Measurements from ENCODE around the gene GPR4.

The GPR4 gene

GRCh38 chr19:45597425-45598111, 4.4 kb downstream of the GPR4 start:
- WGBS, 2 donors (ENCODE audit: extremely low coverage in 2 of 2, insufficient read length in 2 of 2, insufficient replicate concordance in 1 of 2) = no CpG with 5 or more reads among the region's 5 CpGs
- Histone ChIP-seq H3K79me1 (ENCODE audit: low read depth, low read length) (no peaks in the 10 kb centered on the region), H2AFZ (ENCODE audit: low read length) (peak overlapping the region; percentile 82), H3K4ac (ENCODE audit: low read length) (no peak overlapping the region), H3K27me3 (ENCODE audit: control insufficient read depth in 3 of 3, insufficient read depth in 3 of 3, low read depth in 1 of 3, low read length in 3 of 3) (peaks cover 32 to 68% (median 63%) of the 10 kb centered on the region in 3 experiments), H2BK12ac (ENCODE audit: low read length) (no peak overlapping the region), H3K27ac (replicated peaks; ENCODE audit: low read length) (no peak overlapping the region), H3K9me3 (replicated peaks in 1 of 2; ENCODE audit: control insufficient read depth in 2 of 2, insufficient read depth in 1 of 2, low read depth in 1 of 2, low read length in 2 of 2) (peaks cover 0 to 1% of the 10 kb centered on the region in 2 donors), H2BK5ac (ENCODE audit: low read length) (no peak overlapping the region), H3K36me3 (replicated peaks in 1 of 2; ENCODE audit: control insufficient read depth in 2 of 2, insufficient read depth in 2 of 2, low read length in 2 of 2) (no peaks in the 10 kb centered on the region), H2AK5ac (ENCODE audit: low read depth, low read length) (no peak overlapping the region), H4K8ac (ENCODE audit: low read depth, low read length) (no peak overlapping the region), H3K4me3 (ENCODE audit: low read length in 2 of 2) (no peak overlapping the region), H2BK120ac (ENCODE audit: low read depth, low read length) (no peak overlapping the region), H3K18ac (ENCODE audit: low read length) (no peak overlapping the region), H3K14ac (ENCODE audit: low read length) (no peak overlapping the region), H3K9ac (ENCODE audit: low read depth, low read length, poor library complexity) (peak overlapping the region; percentile 66), H4K91ac (ENCODE audit: low read depth, low read length, poor library complexity) (no peak overlapping the region), H3K4me2 (ENCODE audit: insufficient read depth, low read length, poor library complexity, severe bottlenecking) (no peak overlapping the region), H3K23ac (ENCODE audit: low read depth, low read length, poor library complexity) (no peak overlapping the region), H2BK15ac (ENCODE audit: low read length) (no peak overlapping the region), H3K4me1 (ENCODE audit: control insufficient read depth in 2 of 2, insufficient read depth in 1 of 2, low read depth in 1 of 2, low read length in 2 of 2) (peaks cover 0 to 12% of the 10 kb centered on the region in 2 donors)
- DNase-seq (ENCODE audit: low spot score) = no peak

GRCh38 chr19:45595814-45596213, 6.2 kb downstream of the GPR4 start:
- Histone ChIP-seq H3K9me3 (replicated peaks in 1 of 2; ENCODE audit: control insufficient read depth in 2 of 2, insufficient read depth in 1 of 2, low read depth in 1 of 2, low read length in 2 of 2) (peaks cover 0 to 6% of the 10 kb centered on the region in 2 donors), H3K4me2 (ENCODE audit: insufficient read depth, low read length, poor library complexity, severe bottlenecking) (no peak overlapping the region), H3K9ac (ENCODE audit: low read depth, low read length, poor library complexity) (no peak overlapping the region), H3K4me1 (ENCODE audit: control insufficient read depth in 2 of 2, insufficient read depth in 1 of 2, low read depth in 1 of 2, low read length in 2 of 2) (peaks cover under 1 to 12% of the 10 kb centered on the region in 2 donors), H3K4ac (ENCODE audit: low read length) (no peak overlapping the region), H2BK12ac (ENCODE audit: low read length) (no peak overlapping the region), H3K79me1 (ENCODE audit: low read depth, low read length) (no peaks in the 10 kb centered on the region), H2BK120ac (ENCODE audit: low read depth, low read length) (no peak overlapping the region), H2AK5ac (ENCODE audit: low read depth, low read length) (no peak overlapping the region), H2BK15ac (ENCODE audit: low read length) (no peak overlapping the region), H3K18ac (ENCODE audit: low read length) (no peak overlapping the region), H3K4me3 (ENCODE audit: low read length in 2 of 2) (no peak overlapping the region), H3K36me3 (replicated peaks in 1 of 2; ENCODE audit: control insufficient read depth in 2 of 2, insufficient read depth in 2 of 2, low read length in 2 of 2) (no peaks in the 10 kb centered on the region), H2AFZ (ENCODE audit: low read length) (no peak overlapping the region), H4K8ac (ENCODE audit: low read depth, low read length) (no peak overlapping the region), H4K91ac (ENCODE audit: low read depth, low read length, poor library complexity) (no peak overlapping the region), H3K27ac (replicated peaks; ENCODE audit: low read length) (no peak overlapping the region), H3K27me3 (ENCODE audit: control insufficient read depth in 3 of 3, insufficient read depth in 3 of 3, low read depth in 1 of 3, low read length in 3 of 3) (peaks cover 23 to 59% (median 50%) of the 10 kb centered on the region in 3 experiments), H3K14ac (ENCODE audit: low read length) (no peak overlapping the region), H3K23ac (ENCODE audit: low read depth, low read length, poor library complexity) (no peak overlapping the region), H2BK5ac (ENCODE audit: low read length) (no peak overlapping the region)
- no CpG with 5 or more reads among the region's 6 CpGs for WGBS, 2 donors (ENCODE audit: extremely low coverage in 2 of 2, insufficient read length in 2 of 2, insufficient replicate concordance in 1 of 2)
- DNase-seq (ENCODE audit: low spot score) = no peak

- Histone ChIP-seq H3K27ac (replicated peaks; ENCODE audit: low read length) (no peak overlapping the region), H3K14ac (ENCODE audit: low read length) (no peak overlapping the region), H3K9ac (ENCODE audit: low read depth, low read length, poor library complexity) (no peak overlapping the region), H2BK5ac (ENCODE audit: low read length) (no peak overlapping the region), H3K18ac (ENCODE audit: low read length) (no peak overlapping the region), H2BK120ac (ENCODE audit: low read depth, low read length) (no peak overlapping the region), H3K9me3 (replicated peaks in 1 of 2; ENCODE audit: control insufficient read depth in 2 of 2, insufficient read depth in 1 of 2, low read depth in 1 of 2, low read length in 2 of 2) (peaks cover 0 to 6% of the 10 kb centered on the region in 2 donors), H3K23ac (ENCODE audit: low read depth, low read length, poor library complexity) (no peak overlapping the region), H3K4me2 (ENCODE audit: insufficient read depth, low read length, poor library complexity, severe bottlenecking) (no peak overlapping the region), H3K4ac (ENCODE audit: low read length) (no peak overlapping the region), H3K79me1 (ENCODE audit: low read depth, low read length) (no peaks in the 10 kb centered on the region), H2BK15ac (ENCODE audit: low read length) (no peak overlapping the region), H4K91ac (ENCODE audit: low read depth, low read length, poor library complexity) (no peak overlapping the region), H3K4me1 (ENCODE audit: control insufficient read depth in 2 of 2, insufficient read depth in 1 of 2, low read depth in 1 of 2, low read length in 2 of 2) (peaks cover 2 to 11% of the 10 kb centered on the region in 2 donors), H3K4me3 (ENCODE audit: low read length in 2 of 2) (no peak overlapping the region), H3K36me3 (replicated peaks in 1 of 2; ENCODE audit: control insufficient read depth in 2 of 2, insufficient read depth in 2 of 2, low read length in 2 of 2) (no peaks in the 10 kb centered on the region), H2BK12ac (ENCODE audit: low read length) (no peak overlapping the region), H4K8ac (ENCODE audit: low read depth, low read length) (no peak overlapping the region), H2AK5ac (ENCODE audit: low read depth, low read length) (no peak overlapping the region), H2AFZ (ENCODE audit: low read length) (no peak overlapping the region), H3K27me3 (ENCODE audit: control insufficient read depth in 3 of 3, insufficient read depth in 3 of 3, low read depth in 1 of 3, low read length in 3 of 3) (peaks cover 7 to 40% (median 27%) of the 10 kb centered on the region in 3 experiments)
- no CpG with 5 or more reads among the region's 1 CpG for WGBS, 2 donors (ENCODE audit: extremely low coverage in 2 of 2, insufficient read length in 2 of 2, insufficient replicate concordance in 1 of 2)
- DNase-seq (ENCODE audit: low spot score) = no peak
Observed at GRCh38 chr19:45593520-45593919, 8.5 kb downstream of the GPR4 start.

- Histone ChIP-seq H3K79me1 (ENCODE audit: low read depth, low read length) (no peaks in the 10 kb centered on the region), H2BK120ac (ENCODE audit: low read depth, low read length) (no peak overlapping the region), H3K4me1 (ENCODE audit: control insufficient read depth in 2 of 2, insufficient read depth in 1 of 2, low read depth in 1 of 2, low read length in 2 of 2) (peaks cover under 1 to 2% of the 10 kb centered on the region in 2 donors), H3K18ac (ENCODE audit: low read length) (no peak overlapping the region), H3K4me3 (ENCODE audit: low read length in 2 of 2) (no peak overlapping the region), H3K4ac (ENCODE audit: low read length) (no peak overlapping the region), H3K9me3 (replicated peaks in 1 of 2; ENCODE audit: control insufficient read depth in 2 of 2, insufficient read depth in 1 of 2, low read depth in 1 of 2, low read length in 2 of 2) (peaks cover 0 to 5% of the 10 kb centered on the region in 2 donors), H3K27me3 (ENCODE audit: control insufficient read depth in 3 of 3, insufficient read depth in 3 of 3, low read depth in 1 of 3, low read length in 3 of 3) (peaks cover 4 to 28% (median 16%) of the 10 kb centered on the region in 3 experiments), H2BK5ac (ENCODE audit: low read length) (no peak overlapping the region), H2AFZ (ENCODE audit: low read length) (no peak overlapping the region), H3K27ac (replicated peaks; ENCODE audit: low read length) (no peak overlapping the region), H4K91ac (ENCODE audit: low read depth, low read length, poor library complexity) (no peak overlapping the region), H3K4me2 (ENCODE audit: insufficient read depth, low read length, poor library complexity, severe bottlenecking) (no peak overlapping the region), H2AK5ac (ENCODE audit: low read depth, low read length) (no peak overlapping the region), H3K23ac (ENCODE audit: low read depth, low read length, poor library complexity) (no peak overlapping the region), H2BK12ac (ENCODE audit: low read length) (no peak overlapping the region), H4K8ac (ENCODE audit: low read depth, low read length) (no peak overlapping the region), H2BK15ac (ENCODE audit: low read length) (no peak overlapping the region), H3K9ac (ENCODE audit: low read depth, low read length, poor library complexity) (no peak overlapping the region), H3K36me3 (replicated peaks in 1 of 2; ENCODE audit: control insufficient read depth in 2 of 2, insufficient read depth in 2 of 2, low read length in 2 of 2) (no peaks in the 10 kb centered on the region), H3K14ac (ENCODE audit: low read length) (no peak overlapping the region)
- no CpG with 5 or more reads among the region's 4 CpGs for WGBS, 2 donors (ENCODE audit: extremely low coverage in 2 of 2, insufficient read length in 2 of 2, insufficient replicate concordance in 1 of 2)
- no peak for DNase-seq (ENCODE audit: low spot score)
Observed at GRCh38 chr19:45592366-45592765, 9.6 kb downstream of the GPR4 start.

Measured in neuronal stem cell (in vitro differentiated cells).